Activated CD4-positive, alpha-beta T cell treated with anti-CD3 and anti-CD28 coated beads, Interleukin-2, amount 10 ng/mL, durations not matched to agents 7 days and 5 days (primary cell): ENCODE data around the gene LTB4R. TPM values are rescaled to one million over a fixed set of nuclear protein-coding genes. Genes with fewer than 3 reads are reported as not detected.

Experiments
- CTCF ChIA-PET: fragments of 350-600 bp; sonication (Branson Sonifier 250); formaldehyde crosslinking; loops from one replicate; lab custom pipeline; 2021; ENCODE audit warnings: antibody characterized with exemption; lab: Charles Lee
- POLR2A ChIA-PET: fragments of 350-600 bp; sonication (Branson Sonifier 250); formaldehyde crosslinking; loops from one replicate; lab custom pipeline; 2021; ENCODE audit warnings: antibody characterized with exemption; lab: Charles Lee
- DNase-seq: peaks from one replicate; pipeline ENCODE4 v3.0.0-alpha.2; 2020
- H3K27ac Mint-ChIP-seq: one replicate; pipeline ENCODE4 v1.8.0; 2021; ENCODE audit warnings: mild to moderate bottlenecking, moderate library complexity, mixed read lengths
- H3K27me3 Mint-ChIP-seq: one replicate; pipeline ENCODE4 v1.8.0; 2021; ENCODE audit warnings: mixed read lengths
- H3K36me3 Mint-ChIP-seq: one replicate; pipeline ENCODE4 v1.8.0; 2021; ENCODE audit warnings: low read depth, mixed read lengths
- H3K4me1 Mint-ChIP-seq: one replicate; pipeline ENCODE4 v1.8.0; 2021; ENCODE audit warnings: mixed read lengths
- H3K4me3 Mint-ChIP-seq: one replicate; pipeline ENCODE4 v1.8.0; 2021; ENCODE audit warnings: mild to moderate bottlenecking, moderate library complexity, mixed read lengths
- H3K9me3 Mint-ChIP-seq: one replicate; pipeline ENCODE4 v1.8.0; 2021; ENCODE audit warnings: mixed read lengths
- total RNA-seq, 2 experiments: library from RNA; stranded (reverse); gene quantifications; one replicate each; pipeline ENCODE4 v1.2.3, GENCODE V29; 2021

LTB4R gene
- total RNA-seq, 2 experiments from 2014 or later: 26.6 to 28.3 TPM

- H3K27ac Mint-ChIP-seq: no peak overlapping the region
- peaks cover 68% of the 10 kb centered on the region for H3K36me3 Mint-ChIP-seq
- peaks cover 58% of the 10 kb centered on the region for H3K4me1 Mint-ChIP-seq
- no peaks in the 10 kb centered on the region for H3K27me3 Mint-ChIP-seq
- ChIA-PET CTCF (interaction anchor here (0.8 to 9.6 kb wide), 28 partner anchors 8 to 165 kb away, joined by 3 to 136 read pairs (median 6); partner anchors contain the start of genes CHMP4A, DHRS1, IRF9 and MDP1), POLR2A (interaction anchor here (1.3 kb wide), 1 partner anchor 113 kb away, joined by 3 read pairs; the partner anchor contains the start of gene TM9SF1)
- H3K9me3 Mint-ChIP-seq: no peaks in the 10 kb centered on the region
- H3K4me3 Mint-ChIP-seq: no peak overlapping the region
- no peak for DNase-seq
Measured at GRCh38 chr14:24308342-24309124, 2.8 kb upstream of the LTB4R start.

GRCh38 chr14:24309538-24310264 lies 1.6 kb upstream of the LTB4R start, which contains the start of gene LTB4R2:
TSS of gene LTB4R2 (plus strand) at chr14:24310140. CDS start at chr14:24310665, 525 bp downstream.
- POLR2A ChIA-PET: interaction anchor here (0.7 kb wide), 1 partner anchor 9 kb away, joined by 4 read pairs; the partner anchor contains the start of gene NOP9
- peaks cover 70% of the 10 kb centered on the region for H3K4me1 Mint-ChIP-seq
- no peak for DNase-seq
- H3K27ac Mint-ChIP-seq: peak within 1 kb of the TSS; percentile 87
- peaks cover 66% of the 10 kb centered on the region for H3K36me3 Mint-ChIP-seq
- peak within 1 kb of the TSS; percentile 77 for H3K4me3 Mint-ChIP-seq
- CTCF ChIA-PET: interaction anchor here (0.7 to 9.6 kb wide), 20 partner anchors 9 to 149 kb away, joined by 3 to 136 read pairs (median 6); partner anchors contain the start of genes CHMP4A, DHRS1, IRF9 and MDP1
- H3K9me3 Mint-ChIP-seq: no peaks in the 10 kb centered on the region
- H3K27me3 Mint-ChIP-seq: no peaks in the 10 kb centered on the region

GRCh38 chr14:24310265-24310645 lies 1.0 kb upstream of the LTB4R start:
- H3K27me3 Mint-ChIP-seq: no peaks in the 10 kb centered on the region
- H3K9me3 Mint-ChIP-seq: no peaks in the 10 kb centered on the region
- ChIA-PET POLR2A (interaction anchor here (0.7 kb wide), 1 partner anchor 10 kb away, joined by 4 read pairs; the partner anchor contains the start of gene NOP9), CTCF (interaction anchor here (0.7 to 9.6 kb wide), 14 partner anchors 8 to 127 kb away, joined by 3 to 136 read pairs (median 6); partner anchors contain the start of genes CHMP4A, DHRS1, NOP9 and TINF2)
- H3K36me3 Mint-ChIP-seq: peaks cover 63% of the 10 kb centered on the region
- H3K27ac Mint-ChIP-seq: peak overlapping the region; percentile 73
- H3K4me1 Mint-ChIP-seq: peaks cover 75% of the 10 kb centered on the region
- H3K4me3 Mint-ChIP-seq: peak overlapping the region; percentile 77
- no peak for DNase-seq

- peak overlapping the region; percentile 87 for H3K27ac Mint-ChIP-seq
- no peaks in the 10 kb centered on the region for H3K27me3 Mint-ChIP-seq
- ChIA-PET CTCF (interaction anchor here (0.9 to 9.6 kb wide), 8 partner anchors 12 to 120 kb away, joined by 4 to 136 read pairs (median 24); partner anchors contain the start of genes DHRS1, MDP1, NOP9 and RABGGTA), POLR2A (interaction anchor here (1.4 kb wide), 1 partner anchor 70 kb away, joined by 3 read pairs; the partner anchor contains the start of gene TINF2)
- H3K36me3 Mint-ChIP-seq: peaks cover 49% of the 10 kb centered on the region
- H3K9me3 Mint-ChIP-seq: no peaks in the 10 kb centered on the region
- peak overlapping the region; percentile 77 for H3K4me3 Mint-ChIP-seq
- peaks cover 84% of the 10 kb centered on the region for H3K4me1 Mint-ChIP-seq
- peak; percentile 29 for DNase-seq
Measured at GRCh38 chr14:24311837-24312615, 724 bp downstream of the LTB4R start.

- peak overlapping the region; percentile 77 for H3K4me3 Mint-ChIP-seq
- H3K9me3 Mint-ChIP-seq: no peaks in the 10 kb centered on the region
- CTCF ChIA-PET: interaction anchor here (1.7 to 9.6 kb wide), 7 partner anchors 13 to 119 kb away, joined by 4 to 136 read pairs (median 41); partner anchors contain the start of genes DHRS1, NOP9, RIPK3 and TINF2
- DNase-seq: peak; percentile 63
- H3K4me1 Mint-ChIP-seq: peaks cover 82% of the 10 kb centered on the region
- H3K27ac Mint-ChIP-seq: peak overlapping the region; percentile 87
- POLR2A ChIA-PET: interaction anchor here (0.7 to 1.4 kb wide), 2 partner anchors 71 to 118 kb away, joined by 3 read pairs; partner anchors contain the start of gene TINF2
- H3K27me3 Mint-ChIP-seq: no peaks in the 10 kb centered on the region
- H3K36me3 Mint-ChIP-seq: peaks cover 42% of the 10 kb centered on the region
Measured at GRCh38 chr14:24312736-24313507, 1.6 kb downstream of the LTB4R start.

GRCh38 chr14:24313913-24314312 lies 2.6 kb downstream of the LTB4R start:
- CTCF ChIA-PET: interaction anchor here (1.7 to 9.6 kb wide), 5 partner anchors 14 to 117 kb away, joined by 4 to 136 read pairs (median 93); partner anchors contain the start of genes DHRS1, NOP9, RIPK3 and TINF2
- POLR2A ChIA-PET: interaction anchor here (0.7 kb wide), 1 partner anchor 117 kb away, joined by 3 read pairs; no protein-coding TSS in a partner anchor
- no peaks in the 10 kb centered on the region for H3K27me3 Mint-ChIP-seq
- peaks cover 34% of the 10 kb centered on the region for H3K36me3 Mint-ChIP-seq
- no peak for DNase-seq
- peaks cover 72% of the 10 kb centered on the region for H3K4me1 Mint-ChIP-seq
- peak overlapping the region; percentile 87 for H3K27ac Mint-ChIP-seq
- no peaks in the 10 kb centered on the region for H3K9me3 Mint-ChIP-seq
- peak overlapping the region; percentile 77 for H3K4me3 Mint-ChIP-seq

- Mint-ChIP-seq H3K27me3 (peaks cover 2% of the 10 kb centered on the region), H3K27ac (peak overlapping the region; percentile 87), H3K4me3 (peak overlapping the region; percentile 77), H3K4me1 (peaks cover 65% of the 10 kb centered on the region), H3K9me3 (no peaks in the 10 kb centered on the region), H3K36me3 (peaks cover 31% of the 10 kb centered on the region)
- CTCF ChIA-PET: interaction anchor here (1.1 to 9.6 kb wide), 5 partner anchors 13 to 117 kb away, joined by 3 to 136 read pairs (median 6); partner anchors contain the start of genes DHRS1, NOP9 and RIPK3
- POLR2A ChIA-PET: no interaction called here
- DNase-seq: no peak
Measured at GRCh38 chr14:24314377-24315193, 3.3 kb downstream of the LTB4R start.

- Mint-ChIP-seq H3K4me3 (no peak overlapping the region), H3K27ac (peak overlapping the region; percentile 66), H3K36me3 (peaks cover 28% of the 10 kb centered on the region), H3K27me3 (peaks cover 7% of the 10 kb centered on the region), H3K4me1 (peaks cover 58% of the 10 kb centered on the region), H3K9me3 (no peaks in the 10 kb centered on the region)
- DNase-seq: no peak
- ChIA-PET POLR2A (no interaction called here), CTCF (interaction anchor here (0.7 to 1.1 kb wide), 2 partner anchors 22 to 25 kb away, joined by 3 read pairs; no protein-coding TSS in a partner anchor)
Measured at GRCh38 chr14:24315243-24315806, 4.0 kb downstream of the LTB4R start.

- Mint-ChIP-seq H3K27ac (no peak overlapping the region), H3K4me3 (no peak overlapping the region), H3K9me3 (no peaks in the 10 kb centered on the region), H3K4me1 (peaks cover 55% of the 10 kb centered on the region), H3K36me3 (peaks cover 27% of the 10 kb centered on the region), H3K27me3 (peaks cover 8% of the 10 kb centered on the region)
- ChIA-PET CTCF (interaction anchor here (0.7 to 1.3 kb wide), 4 partner anchors 8 to 26 kb away, joined by 3 to 9 read pairs (median 4); partner anchors contain the start of gene CIDEB), POLR2A (no interaction called here)
- no peak for DNase-seq
Measured at GRCh38 chr14:24315807-24316596, 4.7 kb downstream of the LTB4R start.
